Transverse colon (tissue), 4 donors: ENCODE data around the gene MYO9A.

Experiments
- POLR2AphosphoS5 ChIP-seq, 3 donors: sonication (generic); formaldehyde crosslinking; IDR thresholded peaks; one replicate each; pipeline ENCODE4 v1.6.1; 2016; ENCODE audit warnings: antibody characterized with exemption in 3 of 3
- TF ChIP-seq, protein P1 (sequence below), 5 experiments: fragments of 200-600 bp in 3 of 5; fragments of 450-650 bp in 2 of 5; sonication (generic) in 3 of 5; IDR thresholded peaks; 1 replicate in 2 of 5; 2 replicates in 3 of 5; pipeline ENCODE4 v1.5.1; 2016 to 2017; ENCODE audit warnings: antibody characterized with exemption in 5 of 5, inconsistent platforms in 3 of 5, mild to moderate bottlenecking in 2 of 5, moderate library complexity in 1 of 5

DNA sequence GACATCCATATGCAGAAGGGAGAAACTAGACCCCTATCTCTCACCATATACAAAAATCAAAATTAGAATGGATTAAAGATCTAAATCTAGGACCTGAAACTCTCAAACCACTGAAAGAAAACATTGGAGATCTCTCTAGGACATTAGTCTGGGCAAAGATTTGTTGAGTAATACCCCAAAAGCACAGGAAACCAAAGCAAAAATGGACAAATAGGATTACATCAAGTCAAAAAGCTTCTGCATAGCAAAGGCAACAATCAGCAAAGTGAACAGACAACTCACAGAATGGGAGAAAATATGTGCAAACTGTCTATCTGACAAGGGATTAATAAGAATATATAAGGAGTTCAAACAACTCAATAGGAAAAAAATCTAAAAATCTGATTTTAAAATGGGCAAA lies 54.8 kb downstream of the MYO9A start:
- TF ChIP-seq, protein P1, sequence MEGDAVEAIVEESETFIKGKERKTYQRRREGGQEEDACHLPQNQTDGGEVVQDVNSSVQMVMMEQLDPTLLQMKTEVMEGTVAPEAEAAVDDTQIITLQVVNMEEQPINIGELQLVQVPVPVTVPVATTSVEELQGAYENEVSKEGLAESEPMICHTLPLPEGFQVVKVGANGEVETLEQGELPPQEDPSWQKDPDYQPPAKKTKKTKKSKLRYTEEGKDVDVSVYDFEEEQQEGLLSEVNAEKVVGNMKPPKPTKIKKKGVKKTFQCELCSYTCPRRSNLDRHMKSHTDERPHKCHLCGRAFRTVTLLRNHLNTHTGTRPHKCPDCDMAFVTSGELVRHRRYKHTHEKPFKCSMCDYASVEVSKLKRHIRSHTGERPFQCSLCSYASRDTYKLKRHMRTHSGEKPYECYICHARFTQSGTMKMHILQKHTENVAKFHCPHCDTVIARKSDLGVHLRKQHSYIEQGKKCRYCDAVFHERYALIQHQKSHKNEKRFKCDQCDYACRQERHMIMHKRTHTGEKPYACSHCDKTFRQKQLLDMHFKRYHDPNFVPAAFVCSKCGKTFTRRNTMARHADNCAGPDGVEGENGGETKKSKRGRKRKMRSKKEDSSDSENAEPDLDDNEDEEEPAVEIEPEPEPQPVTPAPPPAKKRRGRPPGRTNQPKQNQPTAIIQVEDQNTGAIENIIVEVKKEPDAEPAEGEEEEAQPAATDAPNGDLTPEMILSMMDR (IDR thresholded peaks at IDR 0.05), result no peak
- TF ChIP-seq POLR2AphosphoS5 (IDR thresholded peaks at IDR 0.05), result no peak
